K562 (cell line): ENCODE results near the gene MARCHF5. TPM values are rescaled to one million over a fixed set of nuclear protein-coding genes. Genes with fewer than 3 reads are reported as not detected.

Experiments used
- BRF2 ChIP-seq: IDR thresholded peaks from 3 replicates; pipeline ENCODE4 v1.6.1; 2011; ENCODE audit warnings: borderline replicate concordance, mild to moderate bottlenecking; ENCODE audit not compliant: insufficient read length, insufficient read depth
- CBFB ChIP-seq: sonication (generic); formaldehyde crosslinking; IDR thresholded peaks from 2 replicates; pipeline ENCODE4 v1.4.0; 2020; ENCODE audit warnings: mild to moderate bottlenecking, missing genetic modification reagents
- CEBPB ChIP-seq: fragments of 450-650 bp; IDR thresholded peaks from 2 replicates; pipeline ENCODE4 v1.6.1; 2016; ENCODE audit warnings: missing genetic modification characterization, missing compliant biosample characterization
- CEBPZ ChIP-seq: fragments of 150-350 bp; IDR thresholded peaks from 2 replicates; pipeline ENCODE4 v1.6.1; 2014; ENCODE audit warnings: low read depth, mild to moderate bottlenecking, low read length, borderline replicate concordance
- DEAF1 ChIP-seq: fragments of 450-650 bp; formaldehyde crosslinking; IDR thresholded peaks from 2 replicates; pipeline ENCODE4 v1.4.0; 2020; ENCODE audit warnings: mild to moderate bottlenecking, moderate library complexity
- GTF2B ChIP-seq: IDR thresholded peaks from 2 replicates; pipeline ENCODE4 v1.6.1; 2011; ENCODE audit not compliant: insufficient read length; ENCODE audit errors: extremely low read depth
- GTF2F1 ChIP-seq: IDR thresholded peaks from 2 replicates; pipeline ENCODE4 v1.6.1; 2011; ENCODE audit warnings: low read depth, low read length, improper control_type of control experiment
- HDAC3 ChIP-seq: fragments of 450-650 bp; IDR thresholded peaks from 2 replicates; pipeline ENCODE4 v1.6.1; 2018; ENCODE audit warnings: borderline replicate concordance, mild to moderate bottlenecking, moderate library complexity; ENCODE audit not compliant: partially characterized antibody
- HEY1 ChIP-seq: fragments of 250-450 bp; sonication (Bioruptor Pico); IDR thresholded peaks from 2 replicates; pipeline ENCODE4 v1.5.0; 2020; ENCODE audit warnings: mild to moderate bottlenecking, moderate library complexity, borderline replicate concordance
- MCM5 ChIP-seq: fragments of 450-650 bp; IDR thresholded peaks from 2 replicates; pipeline ENCODE4 v1.6.1; 2016; ENCODE audit warnings: low read depth
- PHF8 ChIP-seq: fragments of 200-600 bp; sonication (generic); IDR thresholded peaks from 2 replicates; pipeline ENCODE4 v1.6.1; 2012; ENCODE audit warnings: mixed run types, mild to moderate bottlenecking, inconsistent platforms, low read length, moderate library complexity, borderline replicate concordance
- PML ChIP-seq: IDR thresholded peaks from 2 replicates; pipeline ENCODE4 v1.6.1; 2012; ENCODE audit warnings: low read length, inconsistent platforms
- PYGO2 ChIP-seq: fragments of 450-650 bp; IDR thresholded peaks from 2 replicates; pipeline ENCODE4 v1.6.1; 2016; ENCODE audit warnings: mild to moderate bottlenecking, missing genetic modification characterization, moderate library complexity, missing compliant biosample characterization
- ZKSCAN1 ChIP-seq: fragments of 150-350 bp; IDR thresholded peaks from 2 replicates; pipeline ENCODE4 v1.6.1; 2016; ENCODE audit warnings: low read depth, low read length
- ZNF174 ChIP-seq: fragments of 250-450 bp; sonication (Bioruptor Pico); IDR thresholded peaks from 2 replicates; pipeline ENCODE4 v1.4.0; 2020; ENCODE audit warnings: mild to moderate bottlenecking
- ZNF224 ChIP-seq: sonication (generic); formaldehyde crosslinking; IDR thresholded peaks from 2 replicates; pipeline ENCODE4 v1.8.0; 2022; ENCODE audit warnings: mild to moderate bottlenecking, missing genetic modification reagents
- ZNF253 ChIP-seq: fragments of 250-450 bp; sonication (Bioruptor Pico); conservative IDR thresholded peaks from 2 replicates; pipeline ENCODE4 v1.6.1; 2021; ENCODE audit warnings: mild to moderate bottlenecking
- ZNF347 ChIP-seq: fragments of 450-650 bp; formaldehyde crosslinking; IDR thresholded peaks from 2 replicates; pipeline ENCODE4 v1.4.0; 2020; ENCODE audit warnings: low read depth, mild to moderate bottlenecking, moderate library complexity
- ZNF639 ChIP-seq, 2 experiments: fragments of 200-800 bp in 1 of 2; sonication (Bioruptor generic) in 1 of 2; sonication (generic) in 1 of 2; formaldehyde crosslinking in 1 of 2; IDR thresholded peaks in 1 of 2; conservative IDR thresholded peaks in 1 of 2; 2 replicates each; pipeline versions ENCODE4 v1.5.0 to v1.6.1; 2016 to 2020; ENCODE audit warnings: missing compliant biosample characterization in 1 of 2, missing genetic modification characterization in 1 of 2, missing genetic modification reagents in 1 of 2
- polyA plus RNA-seq, 8 experiments: library from polyadenylated mRNA; depleted of rRNA in 4 of 8; stranded (reverse) in 5 of 8; unstranded in 3 of 8; fragments of >200 nt; fragmentation: Nextera tagmentation in 2 of 8; fragmentation: Illumina TruSeq in 1 of 8; extraction: Ambion mirVana in 2 of 8; extraction: Trizol in 1 of 8; gene quantifications; 2 replicates each; pipeline versions ENCODE4 v1.2.1 to v1.2.3, GENCODE V29; 2011 to 2014; ENCODE audit warnings: inconsistent platforms in 1 of 8, missing spikeins in 1 of 8
- total RNA-seq, 7 experiments: library from RNA; depleted of rRNA in 6 of 7; stranded (reverse); fragments of >200 nt in 6 of 7; fragmentation: Illumina TruSeq in 2 of 7; extraction: Trizol in 2 of 7; gene quantifications; 2 replicates each; pipeline versions ENCODE4 v1.2.1 to v1.2.3, GENCODE V29; 2011 to 2021; ENCODE audit warnings: low replicate concordance in 1 of 7

Gene MARCHF5
- total and polyA plus RNA-seq, 9 of the 15 experiments (the other 6 are each of a cell fraction or from before 2014, with no cell fraction given) = 3.4 to 27.2 (median 11.5) TPM

- TF ChIP-seq GTF2B = no peak
- no peak for TF ChIP-seq ZNF174 (CRISPR knock-in tag)
- TF ChIP-seq HEY1 (CRISPR knock-in tag) = no peak
- TF ChIP-seq ZKSCAN1 = no peak
- TF ChIP-seq PYGO2 (tag) = no peak
- peak; percentile 30; the same call in 1 of the 2 replicates for TF ChIP-seq PML
- no peak for TF ChIP-seq ZNF253
- no peak for TF ChIP-seq DEAF1
- peak; percentile 83 for TF ChIP-seq PHF8
- no peak for TF ChIP-seq ZNF224
- no peak for TF ChIP-seq HDAC3
- TF ChIP-seq CEBPB (tag) = no peak
- no peak for TF ChIP-seq MCM5
- peak in 1 of 2 experiments; percentile 84; a peak in 2 of 4 replicates for TF ChIP-seq ZNF639 (CRISPR knock-in tag; conservative IDR thresholded peaks at IDR 0.05 in 1 of 2, IDR thresholded peaks at IDR 0.05 in 1 of 2)
- TF ChIP-seq BRF2 = no peak
- TF ChIP-seq GTF2F1 = no peak
- no peak for TF ChIP-seq CBFB (CRISPR knock-in tag)
- TF ChIP-seq ZNF347 (CRISPR knock-in tag) = no peak
- no peak for TF ChIP-seq CEBPZ
Observed at GRCh38 chr10:92290837-92291615, at the start of gene MARCHF5, which contains the start of gene CPEB3 (continued).
